Endothelial cell (in vitro differentiated cells): ENCODE data around the gene CPSF7. TPM values are rescaled to one million over a fixed set of nuclear protein-coding genes. Genes with fewer than 3 reads are reported as not detected.
A peak's percentile ranks its signal among the peaks of the same experiment; 100 is the strongest.

ENCODE experiments used
- DNase-seq: peaks from one replicate; pipeline ENCODE4 v3.0.0; 2021; ENCODE audit warnings: low spot score
- H3K27ac Mint-ChIP-seq: one replicate; pipeline ENCODE4 v1.8.0; 2021; ENCODE audit warnings: mixed read lengths, inconsistent platforms; ENCODE audit not compliant: unreplicated experiment
- H3K27me3 Mint-ChIP-seq: one replicate; pipeline ENCODE4 v1.8.0; 2021; ENCODE audit warnings: mild to moderate bottlenecking, moderate library complexity, mixed read lengths, inconsistent platforms; ENCODE audit not compliant: unreplicated experiment
- H3K36me3 Mint-ChIP-seq: one replicate; pipeline ENCODE4 v1.8.0; 2021; ENCODE audit warnings: mild to moderate bottlenecking, low read depth, mixed read lengths, inconsistent platforms; ENCODE audit not compliant: unreplicated experiment
- H3K4me1 Mint-ChIP-seq: one replicate; pipeline ENCODE4 v1.8.0; 2021; ENCODE audit warnings: mild to moderate bottlenecking, mixed read lengths, inconsistent platforms; ENCODE audit not compliant: unreplicated experiment
- H3K4me3 Mint-ChIP-seq: one replicate; pipeline ENCODE4 v1.8.0; 2021; ENCODE audit warnings: mild to moderate bottlenecking, mixed read lengths, inconsistent platforms; ENCODE audit not compliant: unreplicated experiment
- H3K9me3 Mint-ChIP-seq: one replicate; pipeline ENCODE4 v1.8.0; 2021; ENCODE audit warnings: mixed read lengths, inconsistent platforms; ENCODE audit not compliant: unreplicated experiment
- total RNA-seq: library from RNA; stranded (reverse); fragmentation: NEBNext Ultra II Directional; extraction: Animal tissue kit (Norgen Biotek cat#: 25700); gene quantifications from one replicate; pipeline ENCODE4 v1.2.1, GENCODE V29; 2021; ENCODE audit not compliant: unreplicated experiment
- TF ChIP-seq, protein P1 (sequence below): fragments of 200-600 bp; sonication (generic); IDR thresholded peaks from one replicate; pipeline ENCODE4 v1.5.0; 2021; ENCODE audit warnings: antibody characterized with exemption; ENCODE audit not compliant: unreplicated experiment

Gene CPSF7
- total RNA-seq, 1 donor from 2014 or later, result 79.5 TPM

DNA sequence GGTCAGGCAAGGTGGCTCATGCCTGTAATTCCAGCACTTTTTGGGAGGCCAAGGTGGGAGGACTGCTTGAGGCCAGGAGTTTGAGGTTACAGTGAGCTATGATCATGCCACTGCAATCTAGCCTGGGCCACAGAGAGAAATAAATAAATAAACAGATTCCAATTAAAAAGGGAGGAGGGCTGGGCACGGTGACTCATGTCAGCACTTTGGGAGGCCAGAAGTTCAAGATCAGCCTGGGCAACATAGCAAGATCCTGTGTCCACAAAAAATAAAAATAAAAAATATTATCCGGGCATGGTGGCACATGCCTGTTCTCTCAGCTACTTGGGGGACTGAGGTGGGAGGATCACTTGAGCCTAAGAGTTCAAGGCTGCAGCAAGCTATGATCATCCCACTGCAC, 75.6 kb downstream of the CPSF7 start:
- no peak overlapping the region for H3K27ac Mint-ChIP-seq
- no peak overlapping the region for H3K4me3 Mint-ChIP-seq
- TF ChIP-seq, protein P1, sequence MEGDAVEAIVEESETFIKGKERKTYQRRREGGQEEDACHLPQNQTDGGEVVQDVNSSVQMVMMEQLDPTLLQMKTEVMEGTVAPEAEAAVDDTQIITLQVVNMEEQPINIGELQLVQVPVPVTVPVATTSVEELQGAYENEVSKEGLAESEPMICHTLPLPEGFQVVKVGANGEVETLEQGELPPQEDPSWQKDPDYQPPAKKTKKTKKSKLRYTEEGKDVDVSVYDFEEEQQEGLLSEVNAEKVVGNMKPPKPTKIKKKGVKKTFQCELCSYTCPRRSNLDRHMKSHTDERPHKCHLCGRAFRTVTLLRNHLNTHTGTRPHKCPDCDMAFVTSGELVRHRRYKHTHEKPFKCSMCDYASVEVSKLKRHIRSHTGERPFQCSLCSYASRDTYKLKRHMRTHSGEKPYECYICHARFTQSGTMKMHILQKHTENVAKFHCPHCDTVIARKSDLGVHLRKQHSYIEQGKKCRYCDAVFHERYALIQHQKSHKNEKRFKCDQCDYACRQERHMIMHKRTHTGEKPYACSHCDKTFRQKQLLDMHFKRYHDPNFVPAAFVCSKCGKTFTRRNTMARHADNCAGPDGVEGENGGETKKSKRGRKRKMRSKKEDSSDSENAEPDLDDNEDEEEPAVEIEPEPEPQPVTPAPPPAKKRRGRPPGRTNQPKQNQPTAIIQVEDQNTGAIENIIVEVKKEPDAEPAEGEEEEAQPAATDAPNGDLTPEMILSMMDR, result no peak
- peaks cover 24% of the 10 kb centered on the region for H3K36me3 Mint-ChIP-seq
- DNase-seq, result no peak
- H3K4me1 Mint-ChIP-seq, result peaks cover 2% of the 10 kb centered on the region
- H3K27me3 Mint-ChIP-seq, result peaks cover 7% of the 10 kb centered on the region
- H3K9me3 Mint-ChIP-seq, result no peaks in the 10 kb centered on the region

DNA sequence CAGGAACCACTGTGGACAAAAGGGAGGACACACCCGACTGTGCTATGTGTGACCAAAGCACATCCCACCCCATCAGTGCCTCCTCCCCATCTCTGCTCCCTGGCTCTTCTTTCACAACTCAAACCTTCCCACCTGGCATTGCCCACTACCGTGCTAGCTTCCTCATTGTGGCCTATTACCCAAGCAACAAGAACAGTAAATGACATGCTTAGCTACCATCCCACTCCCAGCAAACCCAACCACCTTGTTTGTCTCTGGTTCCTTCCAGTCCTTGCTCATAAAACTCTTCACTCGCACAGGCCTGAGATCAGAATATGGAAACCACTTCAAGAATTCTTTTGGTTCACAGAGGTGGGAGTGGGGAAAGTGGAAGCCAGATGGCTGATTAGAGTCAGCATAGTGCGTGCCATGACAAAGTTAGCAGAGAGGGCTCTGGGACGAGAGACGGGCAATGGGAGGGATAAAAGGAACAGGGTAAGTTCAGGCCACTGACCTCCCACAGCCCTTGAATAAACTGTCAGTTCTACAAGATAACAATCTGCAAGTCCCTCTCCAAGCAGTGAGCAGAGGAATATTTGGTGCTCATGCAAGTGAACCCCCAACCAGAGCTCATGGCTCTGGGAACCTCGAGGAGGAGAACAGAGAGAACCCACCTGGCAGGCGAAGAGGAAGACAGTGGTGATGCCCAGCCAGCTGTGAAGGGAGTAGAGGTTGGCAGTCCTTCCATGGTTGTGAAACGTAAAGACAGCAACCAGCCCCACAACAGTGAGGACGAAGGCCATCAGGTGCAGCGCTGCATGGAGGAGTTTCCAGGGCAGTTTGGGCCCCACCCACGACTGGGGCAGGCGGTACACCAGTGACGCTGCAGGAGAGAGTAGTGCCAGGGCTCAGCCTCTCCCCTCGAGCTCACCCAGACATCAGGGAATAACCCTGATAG, 76.4 kb downstream of the CPSF7 start:
- Mint-ChIP-seq H3K9me3 (no peaks in the 10 kb centered on the region), H3K4me1 (no peaks in the 10 kb centered on the region), H3K27ac (peak overlapping the region; percentile 37), H3K36me3 (peaks cover 27% of the 10 kb centered on the region), H3K4me3 (peak overlapping the region; percentile 44), H3K27me3 (peaks cover 7% of the 10 kb centered on the region)
- DNase-seq, result no peak
- TF ChIP-seq, protein P1, result no peak

Other genes with a start within 250 kb of the CPSF7 start
- gene PGA3, start 226.5 kb downstream of the CPSF7 start, total RNA-seq, result 0.80 TPM
- gene PGA4, start 207.6 kb downstream of the CPSF7 start, total RNA-seq, result 0.64 TPM
- gene PGA5, start 188.8 kb downstream of the CPSF7 start, total RNA-seq, result 1.2 TPM
- gene VWCE, start 134.7 kb downstream of the CPSF7 start, total RNA-seq, result 25.3 TPM
- 239 TPM for gene DDB1, start 96.9 kb downstream of the CPSF7 start, total RNA-seq
- gene TKFC, start 96.7 kb downstream of the CPSF7 start, total RNA-seq, result 53.1 TPM
- 21.6 TPM for gene CYB561A3, start 68.1 kb downstream of the CPSF7 start, total RNA-seq
- gene TMEM138, start 67.6 kb downstream of the CPSF7 start, total RNA-seq, result 18.8 TPM
- gene TMEM216, start 37.4 kb downstream of the CPSF7 start, total RNA-seq, result 11.6 TPM
- gene SDHAF2, start 149 bp upstream of the CPSF7 start, total RNA-seq, result 47.2 TPM
- gene LRRC10B, start 78.8 kb upstream of the CPSF7 start, total RNA-seq, result 0.13 TPM
- 9.7 TPM for gene SYT7, start 151.1 kb upstream of the CPSF7 start, total RNA-seq